GM12878 (cell line): ENCODE measurements around the gene KIF18A. TPM values are rescaled to one million over a fixed set of nuclear protein-coding genes. Genes with fewer than 3 reads are reported as not detected.

Source experiments
- ATAC-seq: fragments of 200-7000 bp; cut with Tn5 transposase; 3 replicates; pipeline ENCODE4 v1.9.1; 2020; ENCODE audit warnings: mild to moderate bottlenecking, moderate library complexity
- BruUV-seq: library from RNA; stranded (reverse); fragments of 400-500 nt; replicated peaks from 2 replicates; lab custom pipeline; 2021; lab: Mats Ljungman, UMichigan
- CTCF ChIA-PET: fragments of 300-600 bp; sonication (Branson Sonifier 250); formaldehyde crosslinking; extraction: SDS; loops from one replicate; lab custom pipeline; 2021; ENCODE audit warnings: inconsistent platforms; lab: Yijun Ruan, JAX
- POLR2A ChIA-PET: fragments of 350-600 bp; formaldehyde crosslinking; extraction: SDS; loops from one replicate; lab custom pipeline; 2021; ENCODE audit warnings: inconsistent platforms; lab: Charles Lee
- RAD21 ChIA-PET: fragments of 300-600 bp; sonication (Branson Sonifier 250); formaldehyde crosslinking; loops from one replicate; lab custom pipeline; 2023; ENCODE audit warnings: antibody characterized with exemption; ENCODE audit not compliant: unreplicated experiment; lab: Charles Lee
- SMC1A ChIA-PET: fragments of 300-600 bp; sonication (Branson Sonifier 250); formaldehyde crosslinking; loops from one replicate; lab custom pipeline; 2023; ENCODE audit not compliant: unreplicated experiment, uncharacterized antibody; lab: Charles Lee
- DNase-seq: peaks from one replicate; pipeline ENCODE4 v3.0.0-alpha.2; 2011; ENCODE audit warnings: low read depth, low spot score
- FAIRE-seq: peaks from 3 replicates; lab custom pipeline; 2011; peaks lifted over from hg19 to GRCh38; lab: Jason Lieb, UNC
- H2AFZ ChIP-seq: 2 replicates; pipeline ENCODE4 v1.6.0; 2011; ENCODE audit warnings: low read depth, low read length, control low read depth; ENCODE audit not compliant: control insufficient read depth
- H3K27ac ChIP-seq: 2 replicates; pipeline ENCODE4 v1.5.1; 2011; ENCODE audit warnings: control low read depth; ENCODE audit not compliant: control insufficient read depth, insufficient read depth
- H3K27me3 ChIP-seq, 2 experiments: replicated peaks in 1 of 2; 2 replicates each; pipeline versions ENCODE4 v1.6.0 to v1.6.1; 2011; ENCODE audit warnings: low read length in 1 of 2; ENCODE audit not compliant: control insufficient read depth in 2 of 2, insufficient read depth in 2 of 2
- H3K36me3 ChIP-seq, 2 experiments: 2 replicates each; pipeline ENCODE4 v1.5.1; 2011; ENCODE audit warnings: low read length in 1 of 2; ENCODE audit not compliant: control insufficient read depth in 2 of 2, insufficient read depth in 2 of 2
- H3K4me1 ChIP-seq: 2 replicates; pipeline ENCODE4 v1.6.1; 2011; ENCODE audit warnings: mild to moderate bottlenecking, low read length, moderate library complexity, mixed read lengths; ENCODE audit not compliant: control insufficient read depth, insufficient read depth
- H3K4me2 ChIP-seq: 2 replicates; pipeline ENCODE4 v1.6.0; 2011; ENCODE audit warnings: control low read depth; ENCODE audit not compliant: control insufficient read depth, insufficient read depth
- H3K4me3 ChIP-seq: fragments of 200-600 bp; sonication (generic); 2 replicates; pipeline ENCODE4 v1.5.1; 2016
- H3K79me2 ChIP-seq: 2 replicates; pipeline ENCODE4 v1.6.0; 2011; ENCODE audit warnings: low read length; ENCODE audit not compliant: control insufficient read depth, insufficient read depth
- H3K9ac ChIP-seq: 2 replicates; pipeline ENCODE4 v1.8.0; 2011; ENCODE audit warnings: low read length, control low read depth, mixed read lengths; ENCODE audit not compliant: control insufficient read depth, insufficient read depth
- H3K9me3 ChIP-seq: replicated peaks from 3 replicates; pipeline ENCODE4 v1.5.1; 2011; ENCODE audit warnings: mild to moderate bottlenecking, low read length; ENCODE audit not compliant: control insufficient read depth, insufficient read depth
- H4K20me1 ChIP-seq: 2 replicates; pipeline ENCODE4 v1.6.0; 2011; ENCODE audit not compliant: control insufficient read depth, insufficient read depth
- E2F8 ChIP-seq: fragments of 450-650 bp; IDR thresholded peaks from 2 replicates; pipeline ENCODE4 v1.6.1; 2018; ENCODE audit warnings: mild to moderate bottlenecking, low read depth, moderate library complexity; ENCODE audit not compliant: partially characterized antibody
- LARP7 ChIP-seq: fragments of 450-650 bp; IDR thresholded peaks from 2 replicates; pipeline ENCODE4 v1.6.1; 2017; ENCODE audit warnings: mild to moderate bottlenecking
- MEF2A ChIP-seq: IDR thresholded peaks from 2 replicates; pipeline ENCODE4 v1.6.1; 2011; ENCODE audit warnings: low read depth, mild to moderate bottlenecking, low read length, moderate library complexity; ENCODE audit not compliant: insufficient read depth
- NFYA ChIP-seq: IDR thresholded peaks from 2 replicates; pipeline ENCODE4 v1.6.1; 2011; ENCODE audit warnings: low read depth, mild to moderate bottlenecking, low read length, improper control_type of control experiment, borderline replicate concordance
- RBBP5 ChIP-seq: fragments of 200-600 bp; sonication (generic); conservative IDR thresholded peaks from 2 replicates; pipeline ENCODE4 v1.6.1; 2016
- TAF1 ChIP-seq: IDR thresholded peaks from 2 replicates; pipeline ENCODE4 v1.6.1; 2011; ENCODE audit warnings: mild to moderate bottlenecking, low read depth, low read length, borderline replicate concordance
- ZNF217 ChIP-seq: fragments of 450-650 bp; IDR thresholded peaks from 2 replicates; pipeline ENCODE4 v1.6.1; 2017; ENCODE audit warnings: antibody characterized with exemption, mild to moderate bottlenecking
- in situ Hi-C: fragments of 300-500 bp; cut with MboI; formaldehyde crosslinking; loops from 9 replicates; pipeline ENCODE4 v1.14.3; 2018; ENCODE audit warnings: mixed read lengths
- intact Hi-C: fragments of 100-400 bp; cut with micrococcal nuclease; formaldehyde crosslinking; loops from one replicate; pipeline ENCODE4 v1.14.2; 2022; ENCODE audit not compliant: unreplicated experiment
- polyA plus RNA-seq, 11 experiments: library from polyadenylated mRNA; depleted of rRNA in 4 of 11; unstranded in 6 of 11; stranded (reverse) in 5 of 11; fragments of >200 nt; fragmentation: Nextera tagmentation in 4 of 11; fragmentation: Illumina TruSeq in 1 of 11; extraction: Ambion mirVana in 4 of 11; extraction: Trizol in 1 of 11; gene quantifications; 1 replicate in 1 of 11; 2 replicates in 10 of 11; pipeline versions ENCODE4 v1.2.1 to v1.2.3, GENCODE V29; 2011 to 2016; ENCODE audit warnings: inconsistent platforms in 2 of 11, missing spikeins in 2 of 11, low read depth in 1 of 11
- total RNA-seq, 4 experiments: library from RNA; depleted of rRNA in 3 of 4; stranded (reverse); fragments of >200 nt in 3 of 4; fragmentation: Illumina TruSeq in 1 of 4; extraction: Trizol in 1 of 4; gene quantifications; 2 replicates each; pipeline versions ENCODE4 v1.2.1 to v1.2.3, GENCODE V29; 2013 to 2021

Gene KIF18A
- total and polyA plus RNA-seq, 10 of the 15 experiments (the other 5 are each of a cell fraction or from before 2014, with no cell fraction given) = 11.2 to 31.5 (median 20.4) TPM

- Histone ChIP-seq H3K4me1 (no peaks in the 10 kb centered on the region), H3K27ac (no peak overlapping the region), H3K4me2 (no peak overlapping the region), H3K9ac (no peak overlapping the region), H3K79me2 (no peaks in the 10 kb centered on the region), H3K36me3 (no peaks in the 10 kb centered on the region; a peak in 1 of 4 replicates), H3K4me3 (no peak overlapping the region), H3K9me3 (peaks cover 3% of the 10 kb centered on the region; the same call in 1 of the 3 replicates), H2AFZ (no peak overlapping the region), H3K27me3 (no peaks in the 10 kb centered on the region), H4K20me1 (no peaks in the 10 kb centered on the region)
- no peak for TF ChIP-seq E2F8
- no peak for TF ChIP-seq TAF1
- no peak for TF ChIP-seq ZNF217
- no peak for TF ChIP-seq RBBP5
- no peak for TF ChIP-seq LARP7
- no peak for TF ChIP-seq NFYA
- TF ChIP-seq MEF2A = no peak
- FAIRE-seq (no peak), ATAC-seq (no peak), DNase-seq (no peak)
- in situ Hi-C loops = no loop called here
- CTCF ChIA-PET = no interaction called here
- BruUV-seq = no TSS peak
- SMC1A ChIA-PET = interaction anchor here (1.6 kb wide), 1 partner anchor 14 kb away, joined by 5 read pairs; no protein-coding TSS in a partner anchor
- RAD21 ChIA-PET = no interaction called here
- POLR2A ChIA-PET = no interaction called here
- intact Hi-C loops = no loop called here
Measured at GRCh38 chr11:28003615-28004014, 104.3 kb downstream of the KIF18A start.
